ENCODE data around the gene PSEN2. TPM values are rescaled to one million over a fixed set of nuclear protein-coding genes. Genes with fewer than 3 reads are reported as not detected.

The PSEN2 gene
- polyA plus RNA-seq, 10 donors = 61.1 to 126 (median 101) TPM

Other genes starting within 250 kb of the PSEN2 start
- gene ITPKB, start 131.3 kb upstream of the PSEN2 start, polyA plus RNA-seq (ENCODE audit: insufficient read length in 10 of 10) = 10 to 100 TPM; 21.1 to 30.5 (median 24.7) TPM
- 10 to 100 TPM; 34.0 to 74.5 (median 54.9) TPM for gene COQ8A, start 69.7 kb downstream of the PSEN2 start, polyA plus RNA-seq (ENCODE audit: insufficient read length in 10 of 10)